Left hindlimb (tissue), 1 donor: ENCODE data around the gene TGFBI.
"Not testable (repeated sequence)": the region's sequence is repeated elsewhere in the genome, so short reads cannot be mapped to it uniquely, and the experiment has no call there.

Source experiments
- DNase-seq: peaks from one replicate; pipeline ENCODE4 v3.0.0-alpha.2; 2018

Gene TGFBI

DNA sequence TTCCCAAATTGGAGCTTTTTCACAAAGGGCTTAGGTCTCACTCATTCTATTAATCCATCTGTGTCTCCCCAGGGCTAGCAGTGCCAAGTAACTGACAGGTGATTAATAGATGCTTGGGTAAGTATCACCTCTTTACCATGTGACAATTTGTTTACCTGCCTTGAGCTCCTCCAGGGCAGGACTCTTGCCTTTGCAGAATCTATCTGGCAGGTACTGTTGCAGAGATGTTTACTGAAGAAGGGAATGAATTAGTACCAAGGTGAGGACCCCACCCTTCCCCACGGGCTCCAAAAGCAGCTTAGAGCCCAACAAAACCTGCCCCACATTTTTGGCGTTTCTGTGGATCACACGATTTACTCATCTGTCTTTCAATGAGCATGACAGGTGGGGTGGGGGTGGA, 698 bp upstream of the TGFBI start:
- DNase-seq, result no peak

DNA sequence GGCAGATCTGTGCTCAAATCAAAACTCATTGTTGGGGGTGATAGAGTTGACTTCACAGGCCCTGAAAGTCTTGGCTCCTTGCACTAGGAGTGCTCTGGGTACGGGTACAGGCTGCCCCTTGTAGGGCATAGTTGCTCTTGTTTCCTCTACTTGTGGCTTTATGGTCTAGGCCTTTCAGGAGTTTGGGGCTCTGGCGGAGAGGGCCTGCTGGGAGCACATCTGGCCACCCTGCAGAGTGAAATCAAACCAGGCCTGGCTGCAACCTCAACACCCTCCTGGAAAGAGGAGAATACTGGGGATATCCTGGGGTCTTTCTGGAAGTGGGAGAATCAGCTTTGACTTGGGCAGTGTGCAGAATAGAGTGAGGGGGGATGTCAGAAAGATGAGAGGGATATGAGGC, 1.5 kb downstream of the TGFBI start:
- no peak for DNase-seq

DNA sequence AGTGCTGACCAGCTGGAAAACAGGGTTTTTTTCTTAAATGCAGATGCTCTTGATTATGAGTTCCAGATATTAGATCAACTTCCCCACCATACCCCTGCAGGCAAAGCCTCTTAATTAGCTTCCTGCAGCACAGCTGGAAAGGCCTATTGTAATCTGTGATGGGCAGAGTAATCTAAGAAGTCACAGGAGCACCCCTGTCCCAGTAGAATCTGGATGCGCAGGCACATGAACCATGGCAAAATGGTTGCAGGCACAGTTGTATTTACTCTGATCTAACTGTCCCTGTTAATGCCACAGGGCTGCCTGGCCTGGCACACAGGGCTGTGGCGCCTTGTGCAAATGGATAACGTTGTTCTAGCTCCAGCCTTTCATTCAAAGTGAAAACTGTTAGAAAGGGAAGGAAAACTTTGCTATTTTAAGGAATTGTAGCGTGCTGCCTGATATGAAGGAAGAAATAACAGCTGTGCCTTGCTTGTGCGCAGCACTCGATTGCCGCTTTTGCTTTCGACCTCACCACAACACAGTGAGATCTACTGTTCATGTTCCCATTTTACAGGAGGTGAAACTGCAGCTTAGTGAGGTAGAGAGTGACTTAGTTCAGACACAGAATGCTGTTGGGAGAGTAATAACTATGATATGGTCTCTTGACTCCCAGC, 2.3 kb downstream of the TGFBI start:
- no peak for DNase-seq

DNA sequence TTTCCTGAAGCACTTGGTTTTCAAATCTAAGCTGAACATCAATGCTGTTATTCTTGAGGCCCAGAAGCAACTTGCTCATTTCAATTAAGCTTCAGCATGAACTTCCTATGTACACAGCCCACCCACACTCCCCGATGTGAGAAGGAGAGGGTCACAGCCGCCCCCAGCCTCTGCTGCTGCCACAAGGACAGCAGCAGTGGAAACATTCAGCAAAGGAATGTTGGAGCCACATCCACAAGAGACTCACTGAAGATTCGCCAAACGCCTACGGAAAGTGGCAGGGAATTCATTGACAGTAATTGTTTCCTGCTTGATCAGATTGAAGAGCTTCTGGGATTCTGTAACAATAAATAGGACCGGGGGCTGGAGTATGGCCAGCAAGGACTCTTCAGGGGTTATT, 2.9 kb downstream of the TGFBI start:
- peak; percentile 48 for DNase-seq

DNA sequence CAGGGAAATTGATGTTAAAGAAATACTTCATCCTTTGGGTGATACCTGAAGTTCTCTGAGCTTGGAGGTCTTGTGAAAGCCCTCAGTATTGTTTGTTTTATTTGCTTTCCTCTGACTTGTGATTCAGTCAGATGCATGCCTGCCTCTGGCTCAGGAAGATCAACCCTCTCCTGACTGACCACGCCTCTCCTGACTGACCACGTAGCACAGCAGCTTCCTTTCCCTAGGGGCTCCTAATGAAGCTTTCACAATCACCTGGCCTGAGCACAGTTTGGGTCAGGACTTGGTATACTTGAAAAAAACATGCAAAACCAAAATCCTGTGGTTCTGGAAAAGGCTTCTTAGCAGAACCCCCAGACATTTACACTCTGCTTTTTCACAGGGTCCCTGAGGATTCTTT, 3.8 kb downstream of the TGFBI start:
- no peak for DNase-seq

DNA sequence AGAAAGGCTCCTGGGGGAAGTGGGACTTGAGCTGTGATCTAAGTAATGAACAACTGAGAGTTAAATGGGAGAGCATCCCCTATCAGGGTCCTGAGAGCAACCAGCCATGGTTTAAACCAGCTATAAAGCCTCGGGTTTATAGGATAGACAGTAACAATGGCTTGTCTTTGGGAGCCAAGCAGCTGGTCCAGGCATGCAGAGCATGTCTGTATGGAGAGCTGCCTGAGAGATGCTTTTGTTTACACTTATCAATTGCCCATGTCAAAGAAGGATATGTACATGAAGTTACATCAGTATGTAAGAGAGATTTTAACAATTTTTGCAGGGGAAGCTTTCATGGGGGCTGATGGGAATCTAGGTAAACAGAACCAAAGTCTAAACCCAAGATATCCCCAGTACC, 4.4 kb downstream of the TGFBI start:
- no peak for DNase-seq

DNA sequence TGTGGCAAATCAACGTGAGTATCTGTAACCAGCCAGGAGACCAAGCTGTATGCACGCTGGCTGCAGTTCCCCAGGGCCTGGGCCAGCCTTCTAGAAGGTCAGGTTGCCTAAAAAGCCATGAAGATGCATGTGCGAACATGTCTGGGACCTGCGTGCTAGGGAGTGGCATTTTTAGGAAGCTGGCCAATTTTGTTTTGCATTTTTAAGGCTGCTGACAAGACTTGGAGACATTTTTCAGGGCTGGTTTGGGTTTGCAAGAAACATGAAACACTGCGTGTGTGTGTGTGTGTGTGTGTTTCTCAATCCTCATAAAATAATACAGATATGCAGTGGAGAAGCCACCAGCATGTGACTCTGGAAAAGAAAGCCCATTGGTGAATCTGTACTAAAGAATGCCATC, 5.1 kb downstream of the TGFBI start:
- DNase-seq, result no peak

DNA sequence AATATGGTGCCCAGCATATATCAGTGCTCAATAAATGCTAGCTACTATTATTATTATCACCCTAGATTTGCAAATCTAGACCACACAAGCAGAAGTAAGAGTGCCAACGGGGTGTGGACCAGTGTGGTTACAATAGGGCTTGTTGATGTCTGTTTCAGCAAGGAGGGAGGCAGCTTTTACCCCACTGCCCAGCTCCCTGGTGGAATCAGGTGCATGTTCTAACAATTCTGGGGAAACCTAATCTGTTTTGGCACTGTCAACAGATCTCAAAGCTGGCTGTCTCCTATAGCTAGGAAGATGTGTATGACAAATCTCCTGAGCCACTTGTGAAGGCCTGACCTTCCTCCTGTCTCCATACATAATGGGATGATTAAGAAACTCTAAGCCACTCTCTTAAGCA, 5.7 kb downstream of the TGFBI start:
- no peak for DNase-seq

DNA sequence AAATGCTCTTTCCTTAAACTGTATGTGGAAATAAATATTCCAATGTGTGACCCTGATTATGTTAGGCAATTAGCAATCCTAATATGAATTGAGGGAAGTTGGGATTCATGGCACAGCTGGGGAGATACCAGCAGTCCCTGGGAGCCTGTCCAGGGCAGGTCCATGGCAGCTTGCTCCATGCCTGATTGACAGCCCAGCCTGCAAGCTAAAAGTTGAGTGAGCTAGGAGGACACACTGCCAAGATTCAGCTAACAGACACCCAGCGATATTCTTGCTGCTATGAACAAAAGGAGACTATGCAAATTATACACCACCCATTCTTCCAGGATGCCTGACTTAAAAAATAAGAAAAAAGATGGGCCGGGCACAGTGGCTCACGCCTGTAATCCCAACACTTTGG, 6.2 kb downstream of the TGFBI start:
- peak; percentile 43 for DNase-seq

DNA sequence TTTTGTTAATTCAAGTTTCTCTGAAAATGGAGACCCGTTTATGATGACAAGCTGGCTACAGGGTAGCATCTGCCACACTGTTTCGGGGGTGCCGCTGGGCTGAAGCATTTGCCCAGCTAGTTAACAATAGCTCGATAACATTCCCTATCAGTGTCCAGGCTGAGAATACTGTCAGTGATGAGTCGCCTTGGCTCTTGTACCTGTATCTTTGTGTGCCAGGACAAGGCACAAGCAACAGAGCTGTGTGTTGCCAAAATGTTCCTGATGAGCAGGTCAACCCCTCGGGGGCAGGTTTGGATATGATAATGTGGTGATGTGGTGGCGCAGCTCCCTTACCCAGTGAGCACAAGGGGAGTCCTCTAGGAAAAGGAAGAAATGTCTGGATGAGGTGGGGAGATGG, 7.0 kb downstream of the TGFBI start:
- DNase-seq, result no peak

DNA sequence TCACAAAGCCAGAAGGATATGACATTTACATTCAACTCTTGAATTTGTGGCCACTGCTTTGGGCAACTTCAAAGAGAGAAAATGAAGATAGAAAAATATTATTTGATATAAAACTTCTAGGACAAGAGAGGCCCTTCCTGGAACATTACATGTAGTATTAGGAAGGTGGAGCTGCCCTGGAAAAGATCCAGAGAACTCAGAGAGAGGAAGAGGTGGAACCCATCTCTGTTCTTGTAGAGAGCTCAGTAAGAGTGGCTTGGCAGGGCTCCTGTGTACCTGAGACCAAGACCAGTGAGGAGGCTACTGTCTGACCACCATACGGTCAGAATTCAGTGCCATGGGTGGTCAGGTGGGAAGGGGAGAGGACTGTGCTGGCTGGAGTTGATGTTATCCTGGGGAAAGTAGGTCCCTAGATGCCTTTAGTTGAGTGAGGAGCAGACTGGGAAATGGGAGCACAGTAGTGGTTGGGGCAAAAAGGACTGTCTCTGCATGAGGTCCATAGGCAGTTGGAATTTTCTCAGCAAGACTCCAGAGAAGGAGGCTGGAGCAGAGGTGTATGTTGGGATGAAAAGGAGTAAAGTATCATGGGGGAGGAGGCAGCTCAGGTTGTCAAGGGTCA, 7.6 kb downstream of the TGFBI start:
- DNase-seq, result peak; percentile 21

DNA sequence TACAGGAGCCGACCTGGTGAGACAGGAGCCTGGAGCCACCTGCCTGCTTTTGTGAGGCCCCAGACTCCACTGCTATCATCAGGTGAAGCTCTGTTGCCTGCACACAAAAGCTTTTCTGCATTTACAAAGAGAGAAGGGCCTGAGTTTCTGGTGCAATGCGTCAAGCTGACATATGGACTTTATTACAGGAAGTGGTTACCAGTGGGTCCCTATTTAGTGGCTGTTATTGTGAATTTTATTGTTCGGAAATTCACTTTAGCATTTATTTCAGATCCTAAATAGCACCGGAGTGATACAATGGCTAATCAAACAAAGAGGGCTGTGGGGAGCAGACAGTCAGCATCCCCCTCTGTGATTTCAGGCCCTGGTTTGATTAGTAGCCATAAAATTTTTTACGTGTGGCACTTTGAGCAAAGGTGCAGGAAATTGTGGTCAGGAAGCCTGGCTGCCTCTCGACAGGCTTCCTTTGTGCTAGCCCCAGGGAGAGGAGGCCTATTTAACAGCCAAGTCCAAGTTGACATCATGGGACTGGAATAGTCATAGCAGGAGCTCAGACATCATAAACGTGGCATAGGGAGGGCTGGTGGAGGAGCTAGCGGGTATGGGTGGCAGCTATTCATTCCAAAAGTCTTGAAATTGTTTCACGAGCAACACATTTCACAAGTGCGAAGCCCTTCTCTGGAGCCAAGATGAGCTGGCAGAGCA, 8.4 kb downstream of the TGFBI start:
- DNase-seq, result peak; percentile 71

DNA sequence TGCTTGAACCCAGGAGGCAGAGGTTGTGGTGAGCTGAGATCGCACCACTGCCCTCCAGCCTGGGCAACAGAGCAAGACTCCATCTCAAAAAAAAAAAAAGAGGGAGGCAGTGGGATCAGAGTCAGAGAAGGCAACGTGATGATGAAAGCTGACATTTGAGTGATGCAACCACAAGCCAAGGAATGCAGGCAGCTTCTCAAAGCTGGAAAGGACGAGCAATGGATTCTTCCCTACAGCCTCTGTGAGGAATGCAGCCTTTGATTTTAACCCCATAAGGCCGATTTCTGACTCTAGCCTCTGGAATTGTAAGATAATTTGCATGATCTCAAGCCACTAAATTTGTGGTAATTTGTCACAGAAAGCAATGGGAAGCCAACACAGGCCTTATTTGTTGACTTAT, 9.8 kb downstream of the TGFBI start:
- DNase-seq, result no peak

DNA sequence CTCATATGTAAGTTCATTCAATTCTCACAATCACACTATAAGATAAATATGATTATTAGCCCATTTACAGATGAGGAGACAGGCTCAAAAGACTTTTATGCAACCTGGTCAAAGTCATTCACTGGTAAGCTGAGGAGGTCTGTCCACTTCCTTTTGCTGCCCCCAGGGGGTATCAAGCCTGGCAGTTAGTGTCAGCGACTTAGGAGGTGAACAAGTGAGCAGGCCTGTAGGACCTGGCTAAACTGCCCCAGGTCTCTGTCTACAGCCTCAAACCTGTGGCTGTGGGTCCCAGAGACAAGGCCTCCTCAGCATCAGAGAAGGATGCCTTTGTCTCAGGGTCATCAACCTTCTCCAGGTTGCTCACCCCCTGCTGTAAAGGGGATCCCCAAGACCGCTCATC, 10.4 kb downstream of the TGFBI start:
- DNase-seq, result peak; percentile 12

DNA sequence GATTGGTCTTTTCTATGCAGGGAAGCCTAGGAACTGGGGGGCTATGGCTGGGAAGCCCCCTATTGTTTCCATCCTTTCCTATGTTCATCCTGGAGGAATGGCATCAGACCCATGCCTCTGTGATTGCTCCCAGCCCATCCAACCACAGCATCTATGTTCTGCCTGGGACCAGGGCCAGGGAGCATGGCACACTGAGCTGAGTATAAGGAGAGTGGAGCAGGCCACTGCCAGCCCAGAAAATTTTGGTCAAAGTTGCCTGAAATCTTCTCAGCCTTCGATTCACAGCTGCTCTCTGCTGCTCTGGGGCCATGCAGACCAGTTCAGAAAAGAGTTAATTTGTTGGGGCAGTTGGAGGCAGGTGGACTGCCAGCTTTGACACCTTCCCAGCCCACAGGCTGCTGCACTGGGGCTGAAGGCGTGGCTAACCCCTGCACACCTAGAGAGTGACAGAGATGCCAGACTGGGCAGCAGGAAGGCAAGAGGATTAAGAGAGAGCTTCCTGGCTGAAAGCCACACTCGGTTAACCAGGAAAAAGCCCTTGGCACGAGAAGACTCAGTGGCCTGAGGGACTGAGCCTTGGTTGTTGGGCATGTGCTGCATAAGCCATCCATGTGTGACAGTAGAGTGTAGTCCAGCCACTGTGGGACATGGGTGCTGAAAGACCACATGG, 12.1 kb downstream of the TGFBI start:
- peak; percentile 21 for DNase-seq

DNA sequence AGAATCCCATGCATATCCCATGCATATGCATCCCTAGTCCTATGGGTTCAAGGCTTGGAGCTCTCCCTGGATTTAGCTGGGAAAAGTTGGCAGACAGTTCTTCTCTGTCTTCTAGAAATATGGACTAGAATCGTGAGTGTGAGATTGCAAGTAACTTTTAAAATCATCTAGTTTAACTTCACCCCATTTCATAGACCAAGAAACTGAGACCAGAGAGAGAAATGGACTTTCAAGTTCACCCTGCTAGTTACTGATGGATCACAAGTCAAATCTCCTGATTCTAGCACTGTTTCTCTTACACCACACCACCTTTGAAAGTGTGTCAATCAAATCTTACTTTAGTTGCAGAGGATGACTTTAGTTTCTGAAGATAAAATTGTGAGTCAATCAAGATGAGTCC, 13.4 kb downstream of the TGFBI start:
- DNase-seq, result no peak

DNA sequence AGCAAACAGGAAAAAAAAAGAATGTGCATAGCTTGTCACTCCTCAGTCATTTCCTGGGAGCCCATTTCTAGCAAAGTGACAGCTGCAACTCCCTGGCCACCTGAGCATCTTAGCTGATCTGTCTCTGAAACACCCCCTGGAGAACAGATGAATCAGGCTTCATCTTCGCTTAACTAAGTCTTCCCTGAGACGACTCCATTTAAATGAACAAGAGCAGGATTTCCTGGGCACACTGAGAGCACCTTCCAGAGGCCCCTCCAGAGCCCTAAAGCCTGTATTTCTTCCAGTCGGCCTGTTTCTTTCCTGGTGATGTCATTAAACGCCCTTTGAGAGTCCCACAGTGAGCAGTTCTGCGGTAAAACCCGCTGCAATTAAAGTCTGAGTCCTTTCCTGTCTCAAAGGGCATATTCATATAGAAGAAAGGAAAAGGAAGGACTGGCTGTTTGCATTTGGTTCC, 13.9 kb downstream of the TGFBI start:
- DNase-seq, result peak; percentile 59

DNA sequence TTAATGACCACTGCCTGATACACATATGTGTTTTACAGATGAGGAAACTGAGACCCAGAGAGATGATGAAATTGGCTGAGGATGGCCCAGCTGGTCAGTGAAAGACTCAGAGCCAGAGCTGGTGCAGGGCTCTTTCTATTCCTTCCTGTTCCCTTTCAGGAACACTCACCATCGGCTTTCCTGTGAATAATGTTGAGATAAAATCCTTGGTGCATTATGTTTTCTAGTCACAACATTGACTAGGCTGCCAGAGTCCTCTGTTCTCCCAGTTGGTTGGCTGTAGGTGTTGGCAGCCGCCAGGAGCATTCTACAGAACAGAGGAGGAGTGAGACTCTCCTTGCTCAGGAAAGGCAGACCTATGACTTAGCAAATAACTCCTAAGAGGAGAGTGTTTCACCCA, 14.8 kb downstream of the TGFBI start:
- DNase-seq, result peak; percentile 3

DNA sequence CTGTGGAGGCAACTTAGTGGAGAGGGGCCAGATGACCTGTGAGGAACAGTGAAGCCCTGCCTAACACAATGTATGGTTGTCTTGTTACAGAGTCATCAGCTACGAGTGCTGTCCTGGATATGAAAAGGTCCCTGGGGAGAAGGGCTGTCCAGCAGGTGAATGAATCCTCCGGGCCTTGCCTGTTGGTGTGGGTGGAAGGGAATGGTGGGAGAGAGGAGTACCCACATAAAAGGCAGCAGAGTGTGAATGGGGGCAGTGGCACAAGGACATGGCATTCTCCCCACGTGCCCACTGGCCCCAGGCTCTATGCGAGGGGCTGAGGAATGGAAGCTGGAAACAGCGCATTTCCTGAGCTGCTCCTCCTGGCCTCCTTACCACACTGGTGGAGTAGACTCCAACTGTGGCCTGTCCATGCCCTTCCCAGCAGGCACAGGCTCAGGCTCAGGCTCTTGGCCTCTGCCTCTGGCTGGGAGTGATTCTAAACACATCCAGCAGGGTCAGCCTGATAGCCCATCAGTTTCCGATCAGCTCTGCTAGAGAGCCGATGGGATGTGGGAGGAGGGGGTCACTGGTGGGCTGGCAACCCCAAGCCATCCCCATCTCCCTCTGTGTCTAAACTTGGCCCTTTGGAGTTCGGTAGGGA, 15.3 kb downstream of the TGFBI start:
- no peak for DNase-seq

DNA sequence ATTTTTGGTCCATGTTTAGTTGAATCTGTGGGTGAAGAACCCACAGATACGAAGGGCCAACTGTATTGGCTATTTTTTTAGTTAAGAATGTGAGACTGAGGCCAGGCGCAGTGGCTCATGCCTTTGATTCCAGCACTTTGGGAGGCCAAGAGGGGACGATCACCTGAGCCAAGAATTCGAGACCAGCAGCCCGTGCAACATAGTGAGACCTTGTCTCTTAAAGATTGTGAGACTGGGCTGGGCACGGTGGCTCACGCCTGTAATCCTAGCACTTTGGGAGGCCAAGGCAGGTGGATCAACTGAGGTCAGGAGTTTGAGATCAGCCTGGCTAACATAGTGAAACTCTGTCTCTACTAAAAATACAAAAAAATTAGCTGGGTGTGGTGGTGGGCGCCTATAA, 16.2 kb downstream of the TGFBI start:
- DNase-seq, result not testable (repeated sequence)

DNA sequence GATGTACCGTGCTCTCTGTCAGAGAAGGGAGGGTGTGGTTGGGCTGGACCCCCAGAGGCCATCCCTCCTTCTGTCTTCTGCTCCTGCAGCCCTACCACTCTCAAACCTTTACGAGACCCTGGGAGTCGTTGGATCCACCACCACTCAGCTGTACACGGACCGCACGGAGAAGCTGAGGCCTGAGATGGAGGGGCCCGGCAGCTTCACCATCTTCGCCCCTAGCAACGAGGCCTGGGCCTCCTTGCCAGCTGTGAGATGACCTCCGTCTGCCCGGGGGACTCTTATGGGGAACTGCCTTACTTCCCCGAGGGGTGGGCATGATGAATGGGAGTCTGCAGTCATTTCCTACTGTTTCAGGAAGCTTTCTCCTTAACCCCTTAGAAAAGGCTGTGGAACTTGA, 17.5 kb downstream of the TGFBI start:
- DNase-seq, result no peak

DNA sequence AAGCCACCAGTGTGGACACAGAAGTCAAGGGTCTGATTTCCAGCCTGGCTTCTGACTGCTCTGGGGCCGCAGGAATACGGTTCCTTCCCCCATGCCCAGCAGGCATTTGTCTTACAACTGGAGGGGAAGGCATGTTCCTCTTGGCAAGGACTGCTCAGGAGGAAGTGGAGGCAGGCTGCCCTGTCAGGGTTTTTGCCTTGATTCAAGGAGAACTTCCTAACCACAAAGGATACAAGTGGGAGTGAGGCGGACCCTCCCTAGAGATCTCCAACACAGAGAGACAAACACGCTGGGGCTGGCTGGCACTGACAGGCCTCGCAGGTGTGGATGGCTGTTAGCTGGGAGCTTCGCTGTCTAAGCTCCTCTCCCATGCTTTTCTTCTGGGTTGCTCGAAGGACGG, 19.1 kb downstream of the TGFBI start:
- DNase-seq, result peak; percentile 25

DNA sequence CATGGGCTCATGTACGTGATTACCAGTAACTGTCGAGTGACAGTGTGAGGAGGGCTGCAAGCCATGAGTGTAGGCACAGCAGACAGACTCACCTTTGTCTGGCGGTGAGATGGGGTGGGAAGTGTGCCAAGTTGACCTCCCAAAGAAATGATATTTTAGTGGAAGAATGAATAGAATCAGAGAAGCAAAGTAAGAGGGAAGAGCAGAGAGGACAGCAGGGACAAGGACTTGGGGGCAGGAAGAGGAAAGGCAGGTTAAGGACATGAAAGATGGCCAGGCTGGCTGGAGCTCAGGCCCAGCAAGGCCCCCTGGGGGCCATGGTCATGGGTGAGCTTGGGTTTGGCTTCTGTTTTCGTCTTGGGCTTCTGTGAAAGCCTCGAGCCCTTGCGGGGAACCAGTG, 20.2 kb downstream of the TGFBI start:
- DNase-seq, result no peak
